IPS-NIHi7 (cell line): ENCODE results near the gene NDUFS7.

ENCODE experiments used
- DNase-seq: peaks from one replicate; pipeline ENCODE4 v3.0.0; 2012; ENCODE audit warnings: mixed read lengths; ENCODE audit errors: extremely low spot score

The NDUFS7 gene

DNA sequence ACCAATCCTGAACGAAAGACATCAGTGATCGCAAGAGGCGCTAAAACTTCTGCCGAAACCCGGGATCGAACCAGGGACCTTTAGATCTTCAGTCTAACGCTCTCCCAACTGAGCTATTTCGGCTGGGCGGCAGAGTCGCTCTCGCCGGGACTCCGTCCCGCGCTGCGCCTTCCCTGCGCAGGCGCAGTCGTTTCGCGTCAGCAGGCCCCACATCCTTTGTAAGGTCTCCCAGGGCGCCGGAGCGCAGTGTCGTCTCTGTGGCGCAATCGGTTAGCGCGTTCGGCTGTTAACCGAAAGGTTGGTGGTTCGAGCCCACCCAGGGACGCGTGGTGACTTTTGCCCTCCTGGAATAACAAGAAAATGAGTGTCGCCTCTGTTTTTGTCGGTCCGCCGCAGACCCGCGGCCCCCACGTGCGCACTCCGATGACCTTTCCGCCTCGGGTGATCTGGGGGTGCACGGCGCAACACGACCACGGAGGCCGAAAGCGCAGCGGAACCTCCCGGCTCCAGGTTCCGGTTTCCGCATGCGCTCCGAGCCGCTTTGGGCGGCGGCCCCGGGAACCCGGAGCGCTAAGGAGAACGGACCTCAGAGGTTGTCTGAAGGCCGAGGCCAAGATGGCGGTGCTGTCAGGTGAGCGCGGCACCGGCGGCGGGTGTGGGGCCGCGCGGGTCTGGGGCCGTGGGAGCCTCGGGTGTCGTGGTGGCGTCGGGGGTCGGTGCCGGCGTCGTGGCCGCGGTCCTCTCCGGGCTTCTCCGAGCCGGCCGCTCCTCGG lies at the start of gene NDUFS7:
NDUFS7 (plus strand) TSS at position 596 of the 773 bp plus-strand sequence; CDS start at position 616, 20 bp downstream.
- peak; percentile 86 for DNase-seq

- DNase-seq = no peak
Observed at GRCh38 chr19:1336079-1336684, 47.5 kb upstream of the NDUFS7 start.

- no peak for DNase-seq
Observed at GRCh38 chr19:1340681-1341469, 42.8 kb upstream of the NDUFS7 start.

DNA sequence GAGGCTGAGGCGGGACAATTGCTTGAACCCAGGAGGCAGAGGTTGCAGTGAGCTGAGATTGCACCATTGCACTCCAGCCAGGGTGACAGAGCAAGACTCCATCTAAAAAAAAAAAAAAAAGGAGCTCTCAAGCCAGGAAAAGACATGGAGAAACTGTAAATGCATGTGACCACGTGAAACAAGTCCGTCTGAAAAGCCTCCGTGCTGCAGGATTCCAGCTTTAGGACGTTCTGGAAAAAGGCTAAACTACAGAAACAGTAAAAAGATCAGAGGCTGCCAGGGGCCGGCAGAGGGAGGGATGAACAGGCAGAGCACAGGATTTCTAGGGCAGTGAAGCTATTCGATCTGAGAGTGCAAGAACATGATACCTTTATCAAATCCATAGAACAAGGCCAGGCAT lies 40.7 kb upstream of the NDUFS7 start:
- DNase-seq = no peak

DNA sequence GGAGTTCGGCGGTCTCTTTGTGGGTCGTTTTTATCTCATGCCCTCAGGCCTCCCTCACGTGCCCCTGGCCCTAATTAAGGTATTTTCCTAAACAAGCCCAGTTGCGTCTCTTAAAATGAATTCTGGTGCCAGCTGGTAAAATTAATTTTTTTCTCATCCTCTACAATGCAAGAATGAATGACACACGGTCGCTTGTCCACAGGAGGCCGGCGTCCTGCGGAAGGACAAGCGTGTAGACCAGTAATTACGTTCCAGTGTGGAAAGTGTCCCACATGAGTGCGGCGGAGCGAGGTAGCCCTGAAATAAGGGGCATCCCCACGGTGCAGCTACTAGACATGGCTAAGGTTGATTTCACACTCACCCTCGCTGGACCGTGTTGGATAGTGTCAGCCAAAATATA lies 34.5 kb upstream of the NDUFS7 start:
- no peak for DNase-seq

GRCh38 chr19:1350867-1351266 lies 32.8 kb upstream of the NDUFS7 start:
- DNase-seq = no peak

DNA sequence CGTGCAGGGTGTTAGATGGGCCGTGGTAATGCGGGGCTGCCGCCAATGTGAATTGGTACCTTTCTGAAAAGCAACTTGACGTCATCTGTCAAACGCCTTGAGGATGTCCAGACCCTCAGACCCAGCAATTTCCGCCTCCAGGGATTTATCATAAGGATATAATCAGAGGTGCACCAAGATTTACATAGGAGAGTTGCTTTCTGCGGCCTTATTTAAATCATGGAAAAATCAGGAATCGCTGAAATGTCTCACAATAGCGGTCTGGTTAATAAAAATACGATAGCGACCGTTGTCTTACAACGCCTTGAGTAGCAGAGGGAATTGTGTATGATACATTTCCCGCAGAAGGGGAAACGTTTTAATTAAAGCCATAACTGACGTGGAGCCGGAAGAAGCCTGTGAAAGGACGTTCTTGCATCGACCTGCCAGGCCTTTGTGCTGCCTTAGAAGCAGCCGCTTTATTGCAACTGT lies 32.3 kb upstream of the NDUFS7 start:
- DNase-seq = no peak

DNA sequence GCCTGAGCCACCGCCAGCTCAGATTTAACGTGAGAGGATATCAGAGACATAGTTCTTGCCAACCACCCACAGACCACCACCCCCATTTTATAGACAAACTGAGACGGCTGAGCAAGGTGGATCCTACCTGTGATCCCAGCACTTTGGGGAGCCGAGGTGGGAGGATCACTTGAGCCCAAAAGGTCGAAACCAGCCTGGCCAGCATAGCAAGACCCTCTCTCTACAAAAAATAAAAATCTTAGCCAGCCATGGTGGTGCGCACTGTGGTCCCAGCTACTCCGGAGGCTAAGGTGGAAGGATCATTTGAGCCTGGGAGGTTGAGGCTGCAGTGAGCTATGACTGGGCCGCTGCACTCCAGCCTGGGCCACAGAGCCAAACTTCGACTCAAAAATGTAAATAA lies 30.6 kb upstream of the NDUFS7 start:
- no peak for DNase-seq

DNA sequence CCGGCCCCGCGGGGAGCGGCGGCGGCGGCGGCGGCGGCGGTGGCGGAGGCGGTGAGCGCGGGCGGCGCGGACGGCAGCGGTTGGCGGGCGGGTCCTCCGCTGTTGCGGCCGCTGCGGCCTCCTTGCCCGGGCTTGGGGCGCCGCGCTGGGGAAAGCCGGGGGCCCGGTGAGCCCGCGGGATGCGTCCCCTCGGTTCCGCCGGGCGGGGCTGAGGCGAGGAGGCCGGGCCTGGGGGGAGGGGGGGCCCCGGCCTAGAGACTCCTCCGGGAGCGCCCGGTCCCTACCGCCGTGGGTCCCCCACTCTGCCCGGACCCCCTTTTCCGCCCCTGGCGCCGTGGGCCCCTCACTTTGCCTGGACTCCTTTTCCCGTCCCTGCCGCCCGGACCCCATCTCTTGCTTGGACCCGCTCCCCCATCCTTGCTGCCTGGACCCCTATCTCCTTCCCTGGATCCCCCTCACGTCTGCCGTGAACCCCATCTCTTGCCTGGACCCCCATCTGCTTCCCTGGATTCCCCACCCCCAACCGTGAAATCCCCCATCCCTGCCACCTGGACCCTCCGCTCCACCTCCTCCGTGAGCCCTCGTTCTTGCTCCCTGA lies 28.6 kb upstream of the NDUFS7 start:
- no peak for DNase-seq

- DNase-seq = no peak
Observed at GRCh38 chr19:1355568-1356507, 27.9 kb upstream of the NDUFS7 start.

DNA sequence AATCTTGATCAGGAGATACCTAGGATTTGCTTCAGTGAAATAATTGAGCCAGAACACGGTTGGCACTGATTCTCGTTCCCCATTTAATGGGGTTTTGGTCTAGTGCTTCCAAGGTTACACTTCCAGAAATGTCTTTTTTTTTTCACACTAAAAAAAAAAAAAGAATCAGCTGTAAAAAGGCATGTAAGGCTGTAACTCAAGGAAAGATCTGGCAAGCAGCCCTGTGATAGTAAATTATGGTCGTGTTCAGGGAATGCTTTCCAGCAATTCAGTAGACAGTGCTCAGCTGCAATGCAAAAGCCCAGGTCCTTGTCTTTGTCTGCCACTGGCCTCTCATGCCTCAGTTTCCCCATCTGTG lies 27.2 kb upstream of the NDUFS7 start:
- no peak for DNase-seq

DNA sequence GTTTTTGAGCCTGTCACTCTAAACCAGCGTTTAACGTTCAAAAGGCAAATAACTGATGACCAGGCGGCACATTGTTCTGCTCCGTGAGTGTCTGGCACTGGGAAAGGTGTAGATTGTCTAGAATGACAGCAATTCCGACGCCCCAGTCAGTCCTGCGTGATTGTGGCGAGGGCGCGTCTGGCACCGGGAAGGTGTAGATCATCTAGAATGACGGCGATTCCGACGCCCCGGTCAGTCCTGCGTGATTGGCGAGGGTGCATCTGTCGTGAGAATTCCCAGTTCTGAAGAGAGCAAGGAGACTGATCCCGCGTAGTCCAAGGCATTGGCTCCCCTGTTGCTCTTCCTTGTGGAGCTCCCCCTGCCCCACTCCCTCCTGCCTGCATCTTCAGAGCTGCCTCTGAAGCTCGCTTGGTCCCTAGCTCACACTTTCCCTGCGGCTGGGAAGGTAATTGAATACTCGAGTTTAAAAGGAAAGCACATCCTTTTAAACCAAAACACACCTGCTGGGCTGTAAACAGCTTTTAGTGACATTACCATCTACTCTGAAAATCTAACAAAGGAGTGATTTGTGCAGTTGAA lies 26.1 kb upstream of the NDUFS7 start:
- peak; percentile 66 for DNase-seq

DNA sequence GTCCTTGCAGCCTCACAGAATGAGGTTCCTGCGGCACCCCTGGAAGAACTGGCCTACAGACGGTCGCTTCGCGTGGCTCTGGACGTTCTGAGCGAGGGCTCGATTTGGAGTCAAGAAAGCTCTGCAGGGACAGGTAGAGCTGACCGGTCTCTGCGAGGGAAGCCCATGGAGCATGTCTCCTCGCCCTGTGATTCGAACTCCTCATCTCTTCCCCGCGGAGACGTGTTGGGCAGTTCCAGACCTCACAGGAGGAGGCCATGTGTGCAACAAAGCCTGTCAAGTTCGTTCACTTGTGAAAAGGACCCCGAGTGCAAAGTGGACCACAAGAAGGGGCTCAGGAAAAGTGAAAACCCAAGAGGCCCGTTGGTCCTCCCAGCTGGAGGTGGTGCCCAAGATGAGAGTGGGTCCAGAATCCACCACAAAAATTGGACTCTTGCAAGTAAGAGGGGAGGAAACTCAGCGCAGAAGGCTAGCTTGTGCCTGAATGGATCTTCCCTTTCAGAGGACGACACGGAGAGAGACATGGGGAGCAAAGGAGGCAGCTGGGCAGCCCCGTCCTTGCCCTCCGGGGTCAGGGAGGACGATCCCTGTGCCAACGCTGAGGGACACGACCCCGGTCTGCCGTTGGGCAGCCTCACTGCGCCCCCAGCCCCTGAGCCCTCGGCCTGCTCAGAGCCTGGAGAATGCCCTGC lies 23.4 kb upstream of the NDUFS7 start:
- DNase-seq = no peak

DNA sequence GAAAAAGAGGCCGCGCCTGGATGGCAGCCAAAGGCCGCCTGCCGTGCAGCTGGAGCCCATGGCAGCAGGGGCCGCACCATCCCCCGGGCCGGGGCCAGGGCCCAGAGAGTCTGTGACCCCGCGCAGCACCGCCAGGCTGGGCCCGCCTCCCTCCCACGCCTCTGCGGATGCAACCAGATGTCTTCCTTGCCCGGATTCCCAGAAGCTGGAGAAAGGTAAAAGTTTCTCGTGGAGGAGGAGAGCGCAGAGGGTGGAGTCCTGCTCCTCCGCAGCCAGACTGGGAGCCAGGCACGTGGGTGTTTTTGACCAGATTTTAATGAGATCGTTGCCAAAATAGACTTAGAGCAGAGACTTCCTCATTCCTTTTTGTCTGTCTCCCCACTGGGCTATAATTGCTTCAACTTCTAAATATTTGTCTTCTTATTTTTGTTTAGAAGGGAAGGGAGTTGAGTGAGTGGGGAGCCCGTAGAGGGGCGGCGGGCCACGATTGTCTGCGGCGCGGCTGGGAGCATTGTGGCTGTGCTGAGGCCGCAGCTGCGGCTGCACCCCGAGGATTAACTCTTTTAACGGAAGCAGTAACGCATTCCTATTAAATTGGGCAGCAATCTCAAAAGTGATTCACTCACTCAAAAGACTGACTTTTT lies 22.8 kb upstream of the NDUFS7 start:
- DNase-seq = no peak

DNA sequence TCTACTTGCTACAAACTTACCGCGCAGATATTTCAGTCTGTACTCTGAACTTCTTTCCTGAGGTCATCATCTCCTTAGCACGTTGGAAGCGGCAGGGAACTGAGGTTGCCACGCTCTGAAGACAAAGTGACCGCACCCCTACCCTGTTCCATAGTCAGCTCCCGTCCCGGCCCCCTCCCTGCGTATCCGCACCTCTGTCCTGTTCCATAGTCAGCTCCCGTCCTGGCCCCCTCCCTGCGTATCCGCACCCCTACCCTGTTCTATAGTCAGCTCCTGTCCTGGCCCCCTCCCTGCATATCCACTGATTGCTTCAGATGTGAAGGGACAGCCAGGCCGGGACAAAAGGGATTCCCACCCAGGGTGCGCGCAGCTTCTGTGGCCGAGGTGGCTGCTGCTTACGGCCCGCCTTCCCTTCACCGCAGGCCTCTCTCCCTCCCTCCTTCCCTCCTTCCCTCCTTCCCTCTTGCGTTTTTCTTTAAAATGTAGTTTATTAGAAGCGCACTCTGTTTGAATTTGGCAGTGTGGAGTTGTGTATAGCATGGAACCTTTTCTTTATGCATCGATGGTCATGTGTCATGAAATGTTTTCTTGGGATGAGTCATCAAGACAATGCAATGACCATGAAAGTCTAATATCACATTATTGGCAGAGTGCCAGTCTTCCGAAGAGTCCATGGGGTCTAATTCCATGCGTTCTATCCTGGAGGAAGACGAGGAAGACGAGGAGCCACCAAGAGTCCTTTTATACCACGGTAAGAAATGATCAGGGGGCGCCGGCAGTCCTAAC lies 21.9 kb upstream of the NDUFS7 start:
- DNase-seq = no peak

- no peak for DNase-seq
Observed at GRCh38 chr19:1362387-1363257, 21.1 kb upstream of the NDUFS7 start.

DNA sequence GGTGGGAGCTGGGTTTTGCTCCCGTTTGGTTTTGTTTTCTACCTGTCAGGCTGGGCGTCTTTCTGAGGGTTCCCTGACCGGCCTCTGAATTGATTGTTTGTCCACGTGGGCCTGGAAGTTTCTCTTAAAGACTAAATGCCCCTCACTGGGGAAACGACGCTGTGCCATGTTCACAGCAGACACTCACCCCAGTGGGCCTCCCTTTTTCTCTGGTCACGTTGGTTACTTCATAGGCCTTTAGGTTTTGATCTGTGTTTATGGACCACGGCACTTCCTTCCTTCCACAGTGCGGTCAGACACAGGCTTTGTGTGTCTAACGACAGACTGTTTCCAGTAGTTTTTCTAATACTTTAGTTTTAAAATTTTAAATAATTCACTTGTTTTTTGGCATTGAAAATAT lies 20.1 kb upstream of the NDUFS7 start:
- DNase-seq = no peak
